Astrocyte (in vitro differentiated cells and primary cell): Measurements from ENCODE around the gene UNC5C. TPM values are rescaled to one million over a fixed set of nuclear protein-coding genes. Genes with fewer than 3 reads are reported as not detected.

Source experiments
- DNase-seq: peaks from one replicate; pipeline ENCODE4 v3.0.0-alpha.2; 2010; ENCODE audit warnings: low read depth
- FAIRE-seq: peaks from 2 replicates; lab custom pipeline; 2011; peaks lifted over from hg19 to GRCh38; lab: Jason Lieb, UNC
- H2AFZ ChIP-seq: 2 replicates; pipeline ENCODE4 v1.6.0; 2012; ENCODE audit warnings: low read depth, low read length, inconsistent platforms
- H3K27ac ChIP-seq: 2 replicates; pipeline ENCODE4 v1.5.1; 2011; ENCODE audit warnings: low read depth, low read length, inconsistent platforms
- H3K27me3 ChIP-seq: 2 replicates; pipeline ENCODE4 v1.6.0; 2011; ENCODE audit warnings: low read length, inconsistent platforms; ENCODE audit not compliant: insufficient read depth
- H3K36me3 ChIP-seq: 2 replicates; pipeline ENCODE4 v1.5.1; 2011; ENCODE audit warnings: low read length, inconsistent platforms; ENCODE audit not compliant: insufficient read depth
- H3K4me1 ChIP-seq: 2 replicates; pipeline ENCODE4 v1.5.1; 2011; ENCODE audit warnings: low read length, inconsistent platforms; ENCODE audit not compliant: insufficient read depth
- H3K4me2 ChIP-seq: 2 replicates; pipeline ENCODE4 v1.6.0; 2012; ENCODE audit warnings: low read length, inconsistent platforms
- H3K4me3 ChIP-seq: 2 replicates; pipeline ENCODE4 v1.5.1; 2011; ENCODE audit warnings: low read depth, mild to moderate bottlenecking, low read length, inconsistent platforms; ENCODE audit not compliant: insufficient read depth
- H3K79me2 ChIP-seq: 2 replicates; pipeline ENCODE4 v1.6.0; 2012; ENCODE audit warnings: mild to moderate bottlenecking, low read length, inconsistent platforms; ENCODE audit not compliant: insufficient read depth
- H3K9ac ChIP-seq: 2 replicates; pipeline ENCODE4 v1.6.0; 2012; ENCODE audit warnings: mild to moderate bottlenecking, low read length, inconsistent platforms
- H3K9me3 ChIP-seq: 2 replicates; pipeline ENCODE4 v1.5.1; 2012; ENCODE audit warnings: low read depth, mild to moderate bottlenecking, low read length, inconsistent platforms; ENCODE audit not compliant: insufficient read depth
- H4K20me1 ChIP-seq: 2 replicates; pipeline ENCODE4 v1.6.0; 2012; ENCODE audit warnings: low read length, inconsistent platforms; ENCODE audit not compliant: insufficient read depth
- H3K27ac Mint-ChIP-seq: one replicate; pipeline ENCODE4 v1.8.0; 2021; ENCODE audit warnings: mild to moderate bottlenecking, mixed read lengths; ENCODE audit not compliant: unreplicated experiment
- H3K27me3 Mint-ChIP-seq: one replicate; pipeline ENCODE4 v1.8.0; 2021; ENCODE audit warnings: low read depth, mixed read lengths; ENCODE audit not compliant: unreplicated experiment
- H3K36me3 Mint-ChIP-seq: one replicate; pipeline ENCODE4 v1.8.0; 2021; ENCODE audit warnings: low read depth, mixed read lengths; ENCODE audit not compliant: unreplicated experiment
- H3K4me1 Mint-ChIP-seq: one replicate; pipeline ENCODE4 v1.8.0; 2021; ENCODE audit warnings: low read depth, mixed read lengths; ENCODE audit not compliant: unreplicated experiment
- H3K4me3 Mint-ChIP-seq: one replicate; pipeline ENCODE4 v1.8.0; 2021; ENCODE audit warnings: mild to moderate bottlenecking, moderate library complexity, mixed read lengths; ENCODE audit not compliant: unreplicated experiment
- H3K9me3 Mint-ChIP-seq: one replicate; pipeline ENCODE4 v1.8.0; 2021; ENCODE audit warnings: mild to moderate bottlenecking, mixed read lengths; ENCODE audit not compliant: unreplicated experiment
- EZH2 ChIP-seq: IDR thresholded peaks from 2 replicates; pipeline ENCODE4 v1.6.1; 2012; ENCODE audit warnings: mild to moderate bottlenecking, low read length, inconsistent platforms; ENCODE audit not compliant: insufficient read depth
- total RNA-seq: library from RNA; stranded (reverse); gene quantifications from 2 replicates; pipeline ENCODE4 v1.2.1, GENCODE V29; 2021
- TF ChIP-seq, protein P1 (sequence below): IDR thresholded peaks from 2 replicates; pipeline ENCODE4 v1.5.1; 2011; ENCODE audit warnings: low read depth, mild to moderate bottlenecking, inconsistent platforms, low read length, moderate library complexity; ENCODE audit not compliant: insufficient read depth

Gene UNC5C
- total RNA-seq, 1 donor from 2014 or later: 3.1 TPM

DNA sequence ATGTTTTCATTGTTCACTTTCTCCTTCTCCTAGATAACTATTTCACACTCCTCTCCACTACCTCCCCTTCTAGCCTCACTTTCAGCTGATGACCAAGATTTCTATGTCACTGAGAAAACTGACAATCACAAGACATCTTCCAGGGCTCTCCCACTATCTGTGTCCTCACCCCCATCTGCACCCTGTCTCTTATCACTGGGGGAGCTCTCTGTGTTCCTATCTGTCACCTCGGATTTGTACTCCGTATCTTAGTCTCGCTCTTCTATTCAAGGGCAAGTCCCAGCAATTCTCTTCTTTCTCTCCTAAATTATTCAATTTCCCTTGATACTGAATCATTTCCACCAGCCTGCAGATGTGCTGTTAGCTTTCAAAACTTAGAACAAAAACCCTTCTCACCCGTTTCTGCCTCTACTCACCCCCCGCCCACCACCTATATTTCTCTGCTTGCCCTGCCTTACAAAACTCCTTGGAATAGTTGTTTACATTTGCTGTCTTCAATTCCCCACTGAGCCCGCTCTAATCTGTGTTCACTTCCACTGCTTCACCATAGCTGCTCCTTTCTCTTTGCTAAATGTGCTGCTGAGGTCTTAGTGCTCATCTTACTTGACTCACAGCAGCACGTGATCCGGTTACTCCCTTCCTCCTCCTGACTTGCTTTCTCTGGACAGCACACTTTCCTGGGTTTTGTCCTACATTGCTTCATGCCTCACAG lies 293.2 kb downstream of the UNC5C start:
- Mint-ChIP-seq H3K9me3 (no peaks in the 10 kb centered on the region), H3K27me3 (no peaks in the 10 kb centered on the region), H3K4me1 (no peaks in the 10 kb centered on the region), H3K27ac (no peak overlapping the region), H3K4me3 (no peak overlapping the region), H3K36me3 (no peaks in the 10 kb centered on the region)
- no peaks in the 10 kb centered on the region for H3K36me3 ChIP-seq
- H3K4me1 ChIP-seq: peaks cover 9% of the 10 kb centered on the region
- peak overlapping the region; percentile 2 for H2AFZ ChIP-seq
- no peak for FAIRE-seq
- no peak overlapping the region for H3K9ac ChIP-seq
- H3K9me3 ChIP-seq: no peaks in the 10 kb centered on the region
- H3K4me2 ChIP-seq: peak overlapping the region; percentile 56
- H3K79me2 ChIP-seq: no peaks in the 10 kb centered on the region
- no peak overlapping the region for H3K27ac ChIP-seq
- peak overlapping the region; percentile 9 for H3K4me3 ChIP-seq
- no peak for TF ChIP-seq EZH2
- TF ChIP-seq, protein P1, sequence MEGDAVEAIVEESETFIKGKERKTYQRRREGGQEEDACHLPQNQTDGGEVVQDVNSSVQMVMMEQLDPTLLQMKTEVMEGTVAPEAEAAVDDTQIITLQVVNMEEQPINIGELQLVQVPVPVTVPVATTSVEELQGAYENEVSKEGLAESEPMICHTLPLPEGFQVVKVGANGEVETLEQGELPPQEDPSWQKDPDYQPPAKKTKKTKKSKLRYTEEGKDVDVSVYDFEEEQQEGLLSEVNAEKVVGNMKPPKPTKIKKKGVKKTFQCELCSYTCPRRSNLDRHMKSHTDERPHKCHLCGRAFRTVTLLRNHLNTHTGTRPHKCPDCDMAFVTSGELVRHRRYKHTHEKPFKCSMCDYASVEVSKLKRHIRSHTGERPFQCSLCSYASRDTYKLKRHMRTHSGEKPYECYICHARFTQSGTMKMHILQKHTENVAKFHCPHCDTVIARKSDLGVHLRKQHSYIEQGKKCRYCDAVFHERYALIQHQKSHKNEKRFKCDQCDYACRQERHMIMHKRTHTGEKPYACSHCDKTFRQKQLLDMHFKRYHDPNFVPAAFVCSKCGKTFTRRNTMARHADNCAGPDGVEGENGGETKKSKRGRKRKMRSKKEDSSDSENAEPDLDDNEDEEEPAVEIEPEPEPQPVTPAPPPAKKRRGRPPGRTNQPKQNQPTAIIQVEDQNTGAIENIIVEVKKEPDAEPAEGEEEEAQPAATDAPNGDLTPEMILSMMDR: no peak
- DNase-seq: peak; percentile 60
- H4K20me1 ChIP-seq: no peaks in the 10 kb centered on the region
- H3K27me3 ChIP-seq: no peaks in the 10 kb centered on the region

DNA sequence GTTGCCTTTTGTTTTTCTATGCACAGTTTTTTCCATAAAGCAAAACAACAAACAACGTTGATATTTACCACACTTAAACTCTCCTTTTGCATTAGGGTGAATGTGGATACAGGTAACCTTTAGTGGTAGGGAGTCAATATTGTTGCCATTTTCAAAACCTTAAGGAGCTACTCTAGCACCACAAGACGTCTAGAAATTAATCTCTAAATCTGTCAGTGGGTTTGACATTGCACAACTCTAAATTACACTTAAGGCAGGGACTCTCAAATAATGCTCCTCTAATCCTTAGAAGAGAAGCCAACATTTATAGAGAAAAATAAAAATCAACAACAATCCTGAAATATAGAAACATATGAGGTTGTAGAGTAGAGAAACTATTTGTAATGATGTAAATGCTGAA lies 297.2 kb downstream of the UNC5C start:
- Histone ChIP-seq H3K36me3 (no peaks in the 10 kb centered on the region), H3K4me3 (no peak overlapping the region), H3K4me1 (peaks cover 9% of the 10 kb centered on the region), H3K9ac (no peak overlapping the region), H4K20me1 (no peaks in the 10 kb centered on the region), H3K27ac (no peak overlapping the region), H3K27me3 (no peaks in the 10 kb centered on the region), H2AFZ (no peak overlapping the region), H3K79me2 (no peaks in the 10 kb centered on the region), H3K9me3 (no peaks in the 10 kb centered on the region), H3K4me2 (no peak overlapping the region)
- Mint-ChIP-seq H3K9me3 (no peaks in the 10 kb centered on the region), H3K4me3 (no peak overlapping the region), H3K27ac (no peak overlapping the region), H3K36me3 (peaks cover 3% of the 10 kb centered on the region), H3K27me3 (no peaks in the 10 kb centered on the region), H3K4me1 (no peaks in the 10 kb centered on the region)
- no peak for DNase-seq
- FAIRE-seq: no peak
- TF ChIP-seq EZH2: no peak
- TF ChIP-seq, protein P1: no peak

DNA sequence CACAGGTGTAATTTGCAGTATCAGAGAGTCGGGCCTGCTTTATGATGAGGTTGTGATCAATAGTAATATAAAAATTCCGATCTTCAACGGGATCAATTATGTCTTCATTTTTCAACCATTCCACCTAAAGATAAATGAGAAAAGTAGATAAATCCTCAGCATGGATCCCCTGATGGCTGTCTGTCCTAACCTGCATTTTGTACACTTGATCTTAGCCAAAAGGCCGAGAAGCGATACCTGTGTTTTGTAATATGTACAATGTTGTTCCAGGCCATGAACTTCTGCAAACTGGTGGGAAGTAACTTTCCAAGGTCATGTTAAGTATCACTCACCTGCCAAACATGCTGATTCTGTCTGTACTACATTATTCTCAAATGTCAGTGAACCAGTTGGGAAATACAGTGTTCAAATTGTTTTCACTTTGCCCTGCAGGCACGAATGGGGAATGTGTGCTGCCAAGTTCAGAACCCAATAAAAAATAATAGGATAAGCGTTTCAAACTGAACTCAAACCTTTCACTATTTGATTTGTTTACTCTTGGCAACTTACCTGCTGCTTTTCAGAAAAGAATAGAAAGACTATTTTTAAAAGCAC lies 298.1 kb downstream of the UNC5C start:
- H3K9ac ChIP-seq: no peak overlapping the region
- TF ChIP-seq EZH2: no peak
- TF ChIP-seq, protein P1: no peak
- no peak overlapping the region for H3K4me3 ChIP-seq
- no peak overlapping the region for H2AFZ ChIP-seq
- no peaks in the 10 kb centered on the region for H3K9me3 Mint-ChIP-seq
- no peaks in the 10 kb centered on the region for H3K36me3 ChIP-seq
- no peaks in the 10 kb centered on the region for H3K79me2 ChIP-seq
- peaks cover 3% of the 10 kb centered on the region for H3K36me3 Mint-ChIP-seq
- no peaks in the 10 kb centered on the region for H3K27me3 ChIP-seq
- H3K27ac Mint-ChIP-seq: no peak overlapping the region
- H3K27ac ChIP-seq: no peak overlapping the region
- H3K4me2 ChIP-seq: no peak overlapping the region
- H4K20me1 ChIP-seq: no peaks in the 10 kb centered on the region
- FAIRE-seq (no peak), DNase-seq (no peak)
- no peaks in the 10 kb centered on the region for H3K27me3 Mint-ChIP-seq
- no peaks in the 10 kb centered on the region for H3K9me3 ChIP-seq
- no peaks in the 10 kb centered on the region for H3K4me1 Mint-ChIP-seq
- H3K4me3 Mint-ChIP-seq: no peak overlapping the region
- peaks cover 2% of the 10 kb centered on the region for H3K4me1 ChIP-seq
